Peyer's patch (tissue), 4 donors: ENCODE results near the gene SEC16B.

Experiments used
- CTCF ChIP-seq, 6 experiments: fragments of 450-650 bp in 4 of 6; fragments of 200-600 bp in 2 of 6; sonication (generic) in 1 of 6; IDR thresholded peaks; one replicate each; pipeline ENCODE4 v1.5.1; 2017 to 2019; ENCODE audit warnings: antibody characterized with exemption in 6 of 6, mild to moderate bottlenecking in 3 of 6, moderate library complexity in 1 of 6
- POLR2A ChIP-seq, 2 donors: fragments of 450-650 bp; IDR thresholded peaks; one replicate each; pipeline ENCODE4 v1.5.1; 2017; ENCODE audit warnings: antibody characterized with exemption in 2 of 2, mild to moderate bottlenecking in 2 of 2, moderate library complexity in 2 of 2

- TF ChIP-seq CTCF (IDR thresholded peaks at IDR 0.05) (no peak), POLR2A (IDR thresholded peaks at IDR 0.05) (no peak)
These were observed 5.5 kb downstream of the SEC16B start for GRCh38 chr1:177964336-177964735.
